ENCODE results near the gene OR1E2. TPM values are rescaled to one million over a fixed set of nuclear protein-coding genes. Genes with fewer than 3 reads are reported as not detected.
"Not testable (repeated sequence)": the region's sequence is repeated elsewhere in the genome, so short reads cannot be mapped to it uniquely, and the experiment has no call there.

The OR1E2 gene
- total RNA-seq, 1 experiment from 2014 or later: not detected

DNA sequence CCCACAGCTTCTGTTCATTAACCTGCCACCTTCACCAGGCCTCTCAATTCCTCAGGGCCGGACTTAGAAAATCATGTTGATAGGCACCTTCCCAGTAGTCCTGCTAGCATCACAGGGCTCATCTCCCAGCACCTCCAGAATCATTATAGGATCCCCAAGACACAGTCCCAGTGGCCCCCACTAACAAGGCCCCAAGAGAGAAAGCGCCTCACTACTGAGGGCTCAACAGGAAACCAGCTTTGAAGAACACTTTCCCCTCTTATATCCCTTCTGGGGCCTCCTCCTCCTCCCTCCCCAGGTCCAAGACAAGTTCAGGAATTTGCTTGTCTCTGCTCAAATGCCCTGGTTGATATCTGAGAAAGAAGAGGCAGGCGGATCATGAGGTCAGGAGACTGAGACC, 22.6 kb downstream of the OR1E2 start, which contains the start of gene OR3A3:
Gene OR3A3, plus strand, starts transcription at position 301 of the 400 bp plus-strand sequence.
- H2BK12ac ChIP-seq (ENCODE audit: insufficient read length, low read depth, low read length): no peak within 1 kb of the TSS
- Mint-ChIP-seq H3K9me3 (peaks cover 54 to 74% of the 10 kb centered on the region in 2 experiments), H3K4me3 (no peak within 1 kb of the TSS), H3K4me1 (no peaks in the 10 kb centered on the region), H3K27me3 (ENCODE audit: low read depth) (peaks cover 3% of the 10 kb centered on the region; the same call in 1 of the 2 replicates), H3K27ac (no peak within 1 kb of the TSS; a peak in 1 of 7 replicates), H3K36me3 (ENCODE audit: insufficient read depth in 1 of 3, low read depth in 3 of 3) (peaks cover 4 to 34% (median 15%) of the 10 kb centered on the region in 3 experiments; a peak in 6 of 7 replicates)
- H2BK120ac ChIP-seq (ENCODE audit: low read depth, low read length, poor library complexity, severe bottlenecking): no peak within 1 kb of the TSS
- H3K4me1 ChIP-seq (ENCODE audit: insufficient read depth, low read length): no peaks in the 10 kb centered on the region
- H3T11ph ChIP-seq (ENCODE audit: low read length): no peak within 1 kb of the TSS
- H4K5ac ChIP-seq (ENCODE audit: insufficient read length, low read depth, low read length): no peak within 1 kb of the TSS
- no peak within 1 kb of the TSS for H2AK5ac ChIP-seq (ENCODE audit: insufficient read length, low read length)
- no peak within 1 kb of the TSS for H4K8ac ChIP-seq (replicated peaks; ENCODE audit: insufficient read length, low read depth, low read length)
- no peak within 1 kb of the TSS for H2BK5ac ChIP-seq (ENCODE audit: insufficient read length, low read length)
- H3K9me3 ChIP-seq (ENCODE audit: control insufficient read depth, low read depth, low read length): peaks cover 41% of the 10 kb centered on the region
- H3K27ac ChIP-seq (ENCODE audit: insufficient read length, low read depth, low read length): no peak within 1 kb of the TSS
- H3K18ac ChIP-seq (ENCODE audit: insufficient read length, low read depth, low read length): no peak within 1 kb of the TSS
- no peaks in the 10 kb centered on the region for H4K20me1 ChIP-seq (ENCODE audit: control insufficient read depth, insufficient read depth, insufficient read length)
- no peak within 1 kb of the TSS for H3K9ac ChIP-seq (ENCODE audit: extremely low read depth, insufficient read length, low read length)
- no CpG with 5 or more reads among the region's 3 CpGs for WGBS (ENCODE audit: extremely low coverage, insufficient read length, low lambda C conversion rate)
- no peaks in the 10 kb centered on the region for H3K79me1 ChIP-seq (ENCODE audit: insufficient read depth, low read depth, low read length, poor library complexity, severe bottlenecking)
- H3K4me2 ChIP-seq (ENCODE audit: insufficient read depth, insufficient read length, low read length): no peak within 1 kb of the TSS
- no peak within 1 kb of the TSS for H3K56ac ChIP-seq (ENCODE audit: insufficient read length, low read depth, low read length)
- H3K23me2 ChIP-seq (ENCODE audit: insufficient read length, low read depth, low read length, poor library complexity, severe bottlenecking): no peaks in the 10 kb centered on the region
- H3K23ac ChIP-seq (ENCODE audit: insufficient read length, low read depth, low read length): no peak within 1 kb of the TSS
- no peak within 1 kb of the TSS for H2AFZ ChIP-seq (ENCODE audit: low read length)
- H3K4ac ChIP-seq (ENCODE audit: low read depth, low read length): no peak within 1 kb of the TSS
- H2BK20ac ChIP-seq (ENCODE audit: low read depth, low read length, poor library complexity, severe bottlenecking): no peak within 1 kb of the TSS
- no peak within 1 kb of the TSS for H3K14ac ChIP-seq (ENCODE audit: insufficient read depth, low read length)
- no peak for TF ChIP-seq CTCF (conservative IDR thresholded peaks at IDR 0.05)
- H3K79me2 ChIP-seq (ENCODE audit: insufficient read depth, low read length): no peaks in the 10 kb centered on the region
- no peaks in the 10 kb centered on the region; the same call in 1 of the 2 replicates for H3K27me3 ChIP-seq (ENCODE audit: insufficient read depth, low read length)
- no peak within 1 kb of the TSS for H4K91ac ChIP-seq (ENCODE audit: insufficient read length, low read depth, low read length)
- no peak for DNase-seq
- H2BK15ac ChIP-seq (ENCODE audit: low read depth, low read length): no peak within 1 kb of the TSS

GRCh38 chr17:3403856-3404255, 29.8 kb downstream of the OR1E2 start:
- H3K23ac ChIP-seq (ENCODE audit: insufficient read length, low read depth, low read length); H3K4me1 ChIP-seq (ENCODE audit: insufficient read depth, low read length); H4K8ac ChIP-seq (replicated peaks; ENCODE audit: insufficient read length, low read depth, low read length); H3K56ac ChIP-seq (ENCODE audit: insufficient read length, low read depth, low read length); H3K14ac ChIP-seq (ENCODE audit: insufficient read depth, low read length); H2AFZ ChIP-seq (ENCODE audit: low read length); H3K4me3 Mint-ChIP-seq; H3K9ac ChIP-seq (ENCODE audit: extremely low read depth, insufficient read length, low read length); H3K18ac ChIP-seq (ENCODE audit: insufficient read length, low read depth, low read length); H3K79me1 ChIP-seq (ENCODE audit: insufficient read depth, low read depth, low read length, poor library complexity, severe bottlenecking); H3K27me3 Mint-ChIP-seq (ENCODE audit: low read depth); H3K23me2 ChIP-seq (ENCODE audit: insufficient read length, low read depth, low read length, poor library complexity, severe bottlenecking); H4K20me1 ChIP-seq (ENCODE audit: control insufficient read depth, insufficient read depth, insufficient read length); H3K4me2 ChIP-seq (ENCODE audit: insufficient read depth, insufficient read length, low read length); H2BK120ac ChIP-seq (ENCODE audit: low read depth, low read length, poor library complexity, severe bottlenecking); H3K27ac ChIP-seq (ENCODE audit: insufficient read length, low read depth, low read length); H3K27me3 ChIP-seq (ENCODE audit: insufficient read depth, low read length); H3K27ac Mint-ChIP-seq; H2BK20ac ChIP-seq (ENCODE audit: low read depth, low read length, poor library complexity, severe bottlenecking); DNase-seq; H2BK12ac ChIP-seq (ENCODE audit: insufficient read length, low read depth, low read length); H3T11ph ChIP-seq (ENCODE audit: low read length); H3K4ac ChIP-seq (ENCODE audit: low read depth, low read length); H4K91ac ChIP-seq (ENCODE audit: insufficient read length, low read depth, low read length); H2AK5ac ChIP-seq (ENCODE audit: insufficient read length, low read length); H2BK15ac ChIP-seq (ENCODE audit: low read depth, low read length); H3K4me1 Mint-ChIP-seq; H3K79me2 ChIP-seq (ENCODE audit: insufficient read depth, low read length); H4K5ac ChIP-seq (ENCODE audit: insufficient read length, low read depth, low read length); H2BK5ac ChIP-seq (ENCODE audit: insufficient read length, low read length): not testable (repeated sequence)
- Mint-ChIP-seq H3K36me3 (ENCODE audit: insufficient read depth in 1 of 3, low read depth in 3 of 3) (peaks cover 2 to 25% (median 5%) of the 10 kb centered on the region in 3 experiments; a peak in 4 of 7 replicates), H3K9me3 (peaks cover 70 to 89% of the 10 kb centered on the region in 2 experiments)
- peaks cover 43% of the 10 kb centered on the region for H3K9me3 ChIP-seq (ENCODE audit: control insufficient read depth, low read depth, low read length)
- WGBS (ENCODE audit: extremely low coverage, insufficient read length, low lambda C conversion rate): no CpG with 5 or more reads among the region's 1 CpG
